Keratinocyte (primary cell): Measurements from ENCODE around the gene PABPN1L.

Experiments
- CTCF ChIP-seq, 3 experiments: IDR thresholded peaks in 1 of 3; conservative IDR thresholded peaks in 1 of 3; optimal IDR thresholded peaks in 1 of 3; 2 replicates in 2 of 3; 3 replicates in 1 of 3; pipeline versions ENCODE3 to v1.5.1; 2011; ENCODE audit warnings: low read length in 3 of 3, mild to moderate bottlenecking in 3 of 3, moderate library complexity in 2 of 3, control low read depth in 1 of 3, inconsistent platforms in 1 of 3; ENCODE audit not compliant: insufficient read depth in 2 of 3; ENCODE audit errors: extremely low read depth in 1 of 3
- EZH2 ChIP-seq: IDR thresholded peaks from one replicate; pipeline ENCODE4 v1.6.1; 2012; ENCODE audit warnings: inconsistent platforms, mild to moderate bottlenecking, low read length, moderate library complexity

GRCh38 chr16:88855176-88855575, 11.3 kb downstream of the PABPN1L start:
- TF ChIP-seq CTCF (optimal IDR thresholded peaks at IDR 0.05 in 1 of 3, IDR thresholded peaks at IDR 0.05 in 1 of 3, conservative IDR thresholded peaks at IDR 0.05 in 1 of 3; ENCODE audit: extremely low read depth in 1 of 3, insufficient read depth in 2 of 3, low read length in 3 of 3) (no peak), EZH2 (no peak)
